ENCODE data around the gene MCCC1. TPM values are rescaled to one million over a fixed set of nuclear protein-coding genes. Genes with fewer than 3 reads are reported as not detected.

MCCC1 gene
- total and polyA plus RNA-seq, 10 of the 15 experiments (the other 5 are each of a cell fraction or from before 2014, with no cell fraction given) = 35.0 to 71.7 (median 47.0) TPM

GRCh38 chr3:182979674-182980191, 119.6 kb downstream of the MCCC1 start:
- DNase-seq (ENCODE audit: low read depth, low spot score) = no peak
- H3K9me3 ChIP-seq (replicated peaks; ENCODE audit: control insufficient read depth, insufficient read depth, low read length) = no peaks in the 10 kb centered on the region
- FAIRE-seq = no peak
- no peaks in the 10 kb centered on the region for H3K27me3 ChIP-seq (replicated peaks in 1 of 2; ENCODE audit: control insufficient read depth in 2 of 2, insufficient read depth in 2 of 2, low read length in 1 of 2)
- 3% methylated on average over 10 of the region's 29 CpGs for WGBS (ENCODE audit: insufficient coverage, insufficient replicate concordance, low lambda C conversion rate, missing lambda C conversion rate)
- H3K36me3 ChIP-seq (ENCODE audit: control insufficient read depth in 2 of 2, insufficient read depth in 2 of 2, low read length in 1 of 2) = no peaks in the 10 kb centered on the region
- BruUV-seq (replicated peaks) = no TSS peak
- peaks cover 9% of the 10 kb centered on the region for H3K4me1 ChIP-seq (ENCODE audit: control insufficient read depth, insufficient read depth, low read length)
- H3K79me2 ChIP-seq (ENCODE audit: control insufficient read depth, insufficient read depth, low read length) = peaks cover 41% of the 10 kb centered on the region
- ChIA-PET SMC1A (ENCODE audit: uncharacterized antibody, unreplicated experiment) (interaction anchor here (1.7 to 2.6 kb wide), 3 partner anchors 10 to 63 kb away, joined by 4 to 23 read pairs (median 8); no protein-coding TSS in a partner anchor), CTCF (interaction anchor here (0.6 to 2.5 kb wide), 4 partner anchors 10 to 69 kb away, joined by 3 to 12 read pairs (median 6); no protein-coding TSS in a partner anchor), RAD21 (ENCODE audit: unreplicated experiment) (interaction anchor here (0.6 to 1.5 kb wide), 3 partner anchors 18 to 72 kb away, joined by 3 read pairs; no protein-coding TSS in a partner anchor), POLR2A (interaction anchor here (1.0 to 1.3 kb wide), 3 partner anchors 10 to 59 kb away, joined by 3 to 5 read pairs (median 4); no protein-coding TSS in a partner anchor)
- H3K9ac ChIP-seq (ENCODE audit: control insufficient read depth, insufficient read depth, low read length) = peak overlapping the region; percentile 78
- peak; percentile 31 for ATAC-seq
- H2AFZ ChIP-seq (ENCODE audit: control insufficient read depth, low read depth, low read length) = peak overlapping the region; percentile 3
- peak overlapping the region; percentile 82 for H3K4me2 ChIP-seq (ENCODE audit: control insufficient read depth, insufficient read depth)
- in situ Hi-C loops (cut with MboI) = no loop called here
- H3K4me3 ChIP-seq = peak overlapping the region; percentile 85
- 0 out of 2 replicates have a peak, but pooled peaks cover 4% of the 10 kb centered on the region for H4K20me1 ChIP-seq (ENCODE audit: control insufficient read depth, insufficient read depth)
- intact Hi-C loops (cut with micrococcal nuclease; ENCODE audit: unreplicated experiment) = loop anchor here (5.0 to 10.0 kb wide), 2 partner anchors 118 to 575 kb away; partner anchors contain the start of genes KLHL6 and MCCC1
- H3K27ac ChIP-seq (ENCODE audit: control insufficient read depth, insufficient read depth) = peak overlapping the region; percentile 53
- TF ChIP-seq RELA (IDR thresholded peaks at IDR 0.05; ENCODE audit: borderline replicate concordance, partially characterized antibody) = no peak
- TF ChIP-seq MYB (IDR thresholded peaks at IDR 0.05; ENCODE audit: borderline replicate concordance, low read depth, low read length) = no peak
- TF ChIP-seq IKZF2 (IDR thresholded peaks at IDR 0.05) = peak; percentile 24 to 43; a peak in 2 of 4 replicates
- no peak for TF ChIP-seq ZBED1 (IDR thresholded peaks at IDR 0.05; ENCODE audit: borderline replicate concordance)
- TF ChIP-seq WRNIP1 (IDR thresholded peaks at IDR 0.05; ENCODE audit: borderline replicate concordance, low read depth, low read length) = no peak
- no peak for TF ChIP-seq BACH1 (IDR thresholded peaks at IDR 0.05; ENCODE audit: borderline replicate concordance)
- TF ChIP-seq YY1 (IDR thresholded peaks at IDR 0.05; ENCODE audit: low read depth, low read length) = 0 out of 2 replicates have a peak, but pooled peaks have one; percentile 14
- TF ChIP-seq EZH2 (IDR thresholded peaks at IDR 0.05; ENCODE audit: borderline replicate concordance, control insufficient read depth, low read depth, low read length) = no peak
- TF ChIP-seq BCL3 (IDR thresholded peaks at IDR 0.05; ENCODE audit: borderline replicate concordance, insufficient read depth, low read depth, low read length, poor library complexity, severe bottlenecking) = no peak
- TF ChIP-seq HSF1 (IDR thresholded peaks at IDR 0.05; ENCODE audit: low read depth, low read length) = no peak
- TF ChIP-seq ZNF24 (IDR thresholded peaks at IDR 0.05) = no peak
- no peak for TF ChIP-seq PAX8 (IDR thresholded peaks at IDR 0.05)
- no peak for TF ChIP-seq SMC3 (IDR thresholded peaks at IDR 0.05; ENCODE audit: borderline replicate concordance, low read length)
- no peak for TF ChIP-seq RUNX3 (IDR thresholded peaks at IDR 0.05; ENCODE audit: low read length)
- TF ChIP-seq MEF2A (IDR thresholded peaks at IDR 0.05; ENCODE audit: insufficient read depth, low read depth, low read length) = no peak
- no peak for TF ChIP-seq HCFC1 (IDR thresholded peaks at IDR 0.05; ENCODE audit: low read length)
- no peak for TF ChIP-seq MTA3 (IDR thresholded peaks at IDR 0.05; ENCODE audit: borderline replicate concordance, low read length)
- TF ChIP-seq TCF12 (IDR thresholded peaks at IDR 0.05; ENCODE audit: low read depth, low read length) = no peak
- TF ChIP-seq, protein P1, sequence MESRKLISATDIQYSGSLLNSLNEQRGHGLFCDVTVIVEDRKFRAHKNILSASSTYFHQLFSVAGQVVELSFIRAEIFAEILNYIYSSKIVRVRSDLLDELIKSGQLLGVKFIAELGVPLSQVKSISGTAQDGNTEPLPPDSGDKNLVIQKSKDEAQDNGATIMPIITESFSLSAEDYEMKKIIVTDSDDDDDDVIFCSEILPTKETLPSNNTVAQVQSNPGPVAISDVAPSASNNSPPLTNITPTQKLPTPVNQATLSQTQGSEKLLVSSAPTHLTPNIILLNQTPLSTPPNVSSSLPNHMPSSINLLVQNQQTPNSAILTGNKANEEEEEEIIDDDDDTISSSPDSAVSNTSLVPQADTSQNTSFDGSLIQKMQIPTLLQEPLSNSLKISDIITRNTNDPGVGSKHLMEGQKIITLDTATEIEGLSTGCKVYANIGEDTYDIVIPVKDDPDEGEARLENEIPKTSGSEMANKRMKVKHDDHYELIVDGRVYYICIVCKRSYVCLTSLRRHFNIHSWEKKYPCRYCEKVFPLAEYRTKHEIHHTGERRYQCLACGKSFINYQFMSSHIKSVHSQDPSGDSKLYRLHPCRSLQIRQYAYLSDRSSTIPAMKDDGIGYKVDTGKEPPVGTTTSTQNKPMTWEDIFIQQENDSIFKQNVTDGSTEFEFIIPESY (IDR thresholded peaks at IDR 0.05) = no peak

All from GM12878 (cell line).